ENCODE results near the gene TAS1R2. TPM values are rescaled to one million over a fixed set of nuclear protein-coding genes. Genes with fewer than 3 reads are reported as not detected.

Gene TAS1R2
- total and polyA plus RNA-seq, 5 donors from 2014 or later, result not detected

DNA sequence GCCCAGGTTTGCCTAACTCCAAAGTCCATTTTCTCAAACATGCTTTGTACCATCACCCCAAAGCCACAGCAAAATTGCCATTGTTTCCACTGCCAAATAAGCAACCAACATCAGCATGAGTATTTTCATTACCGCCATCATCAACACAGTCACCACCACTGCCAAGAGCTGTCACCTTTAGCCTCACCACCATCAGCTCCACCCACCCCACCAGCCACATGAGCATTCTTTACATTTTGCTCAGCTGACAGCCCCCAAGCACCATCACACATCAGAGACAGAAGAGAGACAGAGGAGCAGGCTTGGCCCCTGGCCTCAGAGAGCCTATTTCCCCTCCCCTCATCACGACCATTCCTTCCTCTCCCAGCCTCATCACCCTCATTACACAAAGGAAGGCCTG lies 42.7 kb downstream of the TAS1R2 start:
- no peaks in the 10 kb centered on the region for H3K36me3 ChIP-seq (ENCODE audit: control insufficient read depth, insufficient read depth, low read length)
- H3K9me3 ChIP-seq (ENCODE audit: control insufficient read depth in 2 of 2, low read length in 2 of 2), result no peaks in the 10 kb centered on the region
- no peaks in the 10 kb centered on the region for H3K9me3 Mint-ChIP-seq
- no peak overlapping the region for H3K27ac Mint-ChIP-seq
- H3K36me3 Mint-ChIP-seq, result no peaks in the 10 kb centered on the region
- no peaks in the 10 kb centered on the region for H3K4me1 Mint-ChIP-seq
- H3K4me1 ChIP-seq (ENCODE audit: control insufficient read depth, insufficient read depth, low read length, poor library complexity, severe bottlenecking), result no peaks in the 10 kb centered on the region
- peaks cover 39% of the 10 kb centered on the region for H3K27me3 Mint-ChIP-seq
- H3K4me3 Mint-ChIP-seq, result no peak overlapping the region
- no peaks in the 10 kb centered on the region for H3K27me3 ChIP-seq (ENCODE audit: control insufficient read depth, insufficient read depth, low read length)
- DNase-seq, result no peak
- no peak overlapping the region for H3K27ac ChIP-seq (ENCODE audit: insufficient read depth, low read length, poor library complexity, severe bottlenecking)
- H3K4me3 ChIP-seq (ENCODE audit: low read depth, low read length), result no peak overlapping the region
- ATAC-seq (ENCODE audit: low read depth in 2 of 2), result no peak

DNA sequence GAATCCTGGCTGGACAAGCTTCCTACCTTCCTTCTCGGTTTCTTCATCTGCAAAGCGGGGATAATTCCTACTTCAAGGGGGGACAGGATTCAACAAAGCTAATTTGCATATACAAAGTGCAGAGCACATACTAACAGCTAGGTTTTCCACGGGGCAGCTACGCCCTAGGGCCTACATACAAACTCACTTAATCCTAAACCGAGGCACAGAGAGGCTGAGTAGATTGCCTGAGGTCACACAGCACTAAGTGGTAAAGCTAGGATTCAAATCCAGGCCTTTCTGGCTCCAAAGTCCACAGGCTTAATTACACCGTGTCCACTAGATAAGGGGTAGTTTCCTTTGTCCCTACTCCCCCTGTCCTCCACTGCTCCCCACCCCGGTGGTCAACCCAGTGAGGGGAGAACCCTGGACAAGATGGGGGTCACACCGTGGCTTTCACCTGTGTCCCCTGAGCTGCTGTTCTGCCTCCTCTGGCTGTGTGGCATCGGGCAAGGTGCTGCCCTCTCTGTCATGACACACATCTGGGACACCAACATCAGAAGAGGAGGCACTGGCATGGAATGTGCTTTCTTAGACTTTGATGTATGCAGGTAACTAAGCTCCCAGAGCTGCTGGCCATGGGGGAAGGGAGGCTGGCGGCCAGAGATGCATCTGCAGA lies 44.5 kb downstream of the TAS1R2 start:
- H3K4me3 Mint-ChIP-seq, result no peak overlapping the region
- no peaks in the 10 kb centered on the region for H3K9me3 ChIP-seq (ENCODE audit: control insufficient read depth in 2 of 2, low read length in 2 of 2)
- H3K4me1 ChIP-seq (ENCODE audit: control insufficient read depth, insufficient read depth, low read length, poor library complexity, severe bottlenecking), result no peaks in the 10 kb centered on the region
- no peaks in the 10 kb centered on the region for H3K36me3 ChIP-seq (ENCODE audit: control insufficient read depth, insufficient read depth, low read length)
- no peak overlapping the region for H3K27ac Mint-ChIP-seq
- H3K9me3 Mint-ChIP-seq, result no peaks in the 10 kb centered on the region
- H3K36me3 Mint-ChIP-seq, result no peaks in the 10 kb centered on the region
- no peaks in the 10 kb centered on the region for H3K4me1 Mint-ChIP-seq
- ATAC-seq (ENCODE audit: low read depth in 2 of 2) (no peak), DNase-seq (no peak)
- H3K4me3 ChIP-seq (ENCODE audit: low read depth, low read length), result no peak overlapping the region
- no peak overlapping the region for H3K27ac ChIP-seq (ENCODE audit: insufficient read depth, low read length, poor library complexity, severe bottlenecking)
- H3K27me3 Mint-ChIP-seq, result peaks cover 48% of the 10 kb centered on the region
- no peaks in the 10 kb centered on the region for H3K27me3 ChIP-seq (ENCODE audit: control insufficient read depth, insufficient read depth, low read length)

DNA sequence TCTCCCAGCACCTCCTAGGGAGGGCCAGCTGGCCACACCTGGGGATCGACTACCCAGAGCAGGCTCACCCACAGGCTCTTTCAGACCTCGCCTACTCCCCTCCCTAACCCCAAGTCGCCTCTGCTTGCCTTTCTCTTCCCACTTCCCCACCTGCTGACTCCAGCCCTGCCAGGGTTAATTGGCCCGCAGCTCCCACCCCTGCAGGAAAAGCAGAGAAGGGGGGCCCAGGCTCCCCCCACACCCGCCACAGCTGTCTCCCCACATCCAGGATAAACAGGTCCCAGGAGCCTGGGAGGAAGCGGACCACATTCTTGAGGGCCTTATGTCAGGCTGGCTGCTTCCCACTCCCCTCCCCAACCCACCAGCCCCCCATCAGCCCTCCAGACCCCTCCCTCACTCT lies 45.0 kb downstream of the TAS1R2 start:
- Mint-ChIP-seq H3K4me3 (no peak overlapping the region), H3K4me1 (no peaks in the 10 kb centered on the region), H3K9me3 (no peaks in the 10 kb centered on the region), H3K27me3 (peaks cover 54% of the 10 kb centered on the region), H3K36me3 (no peaks in the 10 kb centered on the region), H3K27ac (no peak overlapping the region)
- ATAC-seq (ENCODE audit: low read depth in 2 of 2), result no peak
- Histone ChIP-seq H3K27me3 (ENCODE audit: control insufficient read depth, insufficient read depth, low read length) (peaks cover 4% of the 10 kb centered on the region), H3K36me3 (ENCODE audit: control insufficient read depth, insufficient read depth, low read length) (no peaks in the 10 kb centered on the region), H3K4me3 (ENCODE audit: low read depth, low read length) (no peak overlapping the region), H3K27ac (ENCODE audit: insufficient read depth, low read length, poor library complexity, severe bottlenecking) (no peak overlapping the region), H3K4me1 (ENCODE audit: control insufficient read depth, insufficient read depth, low read length, poor library complexity, severe bottlenecking) (no peaks in the 10 kb centered on the region), H3K9me3 (ENCODE audit: control insufficient read depth in 2 of 2, low read length in 2 of 2) (no peaks in the 10 kb centered on the region)
- no peak for DNase-seq

DNA sequence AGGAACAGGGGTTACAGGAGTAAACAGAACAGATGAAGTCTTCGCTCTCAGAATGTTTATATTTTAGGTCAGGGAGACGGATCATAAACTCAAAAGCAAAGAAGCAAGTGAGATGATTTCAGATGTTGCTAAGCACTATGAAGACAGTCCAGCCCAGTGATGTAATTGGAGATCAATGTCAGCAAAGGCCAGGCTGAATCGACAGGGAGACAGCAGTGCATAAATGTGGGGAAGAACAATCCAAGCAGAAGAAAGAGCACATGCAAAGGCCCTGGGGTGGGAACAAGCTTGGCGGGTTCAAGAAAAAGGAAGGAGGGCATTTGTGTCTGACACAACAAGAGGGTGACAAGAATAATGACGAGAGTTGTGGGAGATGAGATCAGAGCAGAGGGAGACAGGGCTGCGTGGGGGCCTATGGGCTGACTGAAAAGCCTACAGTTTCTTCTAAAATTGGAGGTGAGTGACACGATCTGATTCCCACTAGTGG lies 47.0 kb downstream of the TAS1R2 start:
- H3K4me3 ChIP-seq (ENCODE audit: low read depth, low read length), result no peak overlapping the region
- H3K9me3 Mint-ChIP-seq, result no peaks in the 10 kb centered on the region
- no peaks in the 10 kb centered on the region for H3K9me3 ChIP-seq (ENCODE audit: control insufficient read depth in 2 of 2, low read length in 2 of 2)
- no peak overlapping the region for H3K4me3 Mint-ChIP-seq
- ATAC-seq (ENCODE audit: low read depth in 2 of 2) (no peak), DNase-seq (no peak)
- H3K4me1 ChIP-seq (ENCODE audit: control insufficient read depth, insufficient read depth, low read length, poor library complexity, severe bottlenecking), result no peaks in the 10 kb centered on the region
- no peaks in the 10 kb centered on the region for H3K36me3 Mint-ChIP-seq
- H3K36me3 ChIP-seq (ENCODE audit: control insufficient read depth, insufficient read depth, low read length), result no peaks in the 10 kb centered on the region
- H3K27ac ChIP-seq (ENCODE audit: insufficient read depth, low read length, poor library complexity, severe bottlenecking), result no peak overlapping the region
- H3K27me3 Mint-ChIP-seq, result peaks cover 42% of the 10 kb centered on the region
- H3K4me1 Mint-ChIP-seq, result no peaks in the 10 kb centered on the region
- H3K27ac Mint-ChIP-seq, result no peak overlapping the region
- H3K27me3 ChIP-seq (ENCODE audit: control insufficient read depth, insufficient read depth, low read length), result peaks cover 9% of the 10 kb centered on the region

DNA sequence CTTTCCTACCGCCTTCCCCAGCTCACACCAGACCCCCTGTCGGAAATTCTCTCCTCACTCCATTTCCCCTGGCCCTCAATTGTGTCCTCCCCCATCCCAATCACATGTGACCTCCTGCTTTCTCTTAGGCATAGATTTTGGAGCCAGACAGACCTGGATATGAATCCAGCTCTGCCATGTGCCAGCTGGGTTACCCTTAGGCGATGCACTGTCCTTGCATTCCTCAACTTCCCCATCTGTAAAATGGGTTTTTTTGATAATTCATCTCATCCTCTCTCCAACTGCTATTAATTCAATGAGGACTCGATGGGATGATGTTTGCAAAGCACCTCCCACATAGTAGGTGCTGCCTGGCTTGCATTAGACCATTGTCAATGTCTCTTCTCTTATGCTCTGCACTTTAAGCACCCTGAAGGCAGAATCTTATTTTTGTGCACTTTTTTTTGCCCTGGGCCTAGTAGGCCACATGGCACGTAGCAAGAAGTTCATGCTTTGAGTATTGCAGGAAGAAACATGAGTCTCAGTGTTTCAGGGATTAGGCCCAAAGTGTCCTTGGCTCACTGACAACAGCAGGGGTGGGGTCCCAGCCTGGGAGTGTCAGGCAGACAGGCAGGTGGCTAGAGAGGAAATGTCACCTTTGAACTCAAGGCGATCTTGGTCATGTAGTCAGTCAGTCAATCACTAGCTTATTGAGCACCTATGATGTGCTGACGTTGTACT lies 47.6 kb downstream of the TAS1R2 start:
- H3K27ac Mint-ChIP-seq, result no peak overlapping the region
- H3K9me3 Mint-ChIP-seq, result no peaks in the 10 kb centered on the region
- Histone ChIP-seq H3K9me3 (ENCODE audit: control insufficient read depth in 2 of 2, low read length in 2 of 2) (no peaks in the 10 kb centered on the region), H3K4me1 (ENCODE audit: control insufficient read depth, insufficient read depth, low read length, poor library complexity, severe bottlenecking) (no peaks in the 10 kb centered on the region), H3K27me3 (ENCODE audit: control insufficient read depth, insufficient read depth, low read length) (peaks cover 9% of the 10 kb centered on the region), H3K27ac (ENCODE audit: insufficient read depth, low read length, poor library complexity, severe bottlenecking) (no peak overlapping the region), H3K4me3 (ENCODE audit: low read depth, low read length) (no peak overlapping the region), H3K36me3 (ENCODE audit: control insufficient read depth, insufficient read depth, low read length) (no peaks in the 10 kb centered on the region)
- ATAC-seq (ENCODE audit: low read depth in 2 of 2), result no peak
- H3K27me3 Mint-ChIP-seq, result peaks cover 36% of the 10 kb centered on the region
- no peak overlapping the region for H3K4me3 Mint-ChIP-seq
- H3K36me3 Mint-ChIP-seq, result no peaks in the 10 kb centered on the region
- no peaks in the 10 kb centered on the region for H3K4me1 Mint-ChIP-seq
- no peak for DNase-seq

DNA sequence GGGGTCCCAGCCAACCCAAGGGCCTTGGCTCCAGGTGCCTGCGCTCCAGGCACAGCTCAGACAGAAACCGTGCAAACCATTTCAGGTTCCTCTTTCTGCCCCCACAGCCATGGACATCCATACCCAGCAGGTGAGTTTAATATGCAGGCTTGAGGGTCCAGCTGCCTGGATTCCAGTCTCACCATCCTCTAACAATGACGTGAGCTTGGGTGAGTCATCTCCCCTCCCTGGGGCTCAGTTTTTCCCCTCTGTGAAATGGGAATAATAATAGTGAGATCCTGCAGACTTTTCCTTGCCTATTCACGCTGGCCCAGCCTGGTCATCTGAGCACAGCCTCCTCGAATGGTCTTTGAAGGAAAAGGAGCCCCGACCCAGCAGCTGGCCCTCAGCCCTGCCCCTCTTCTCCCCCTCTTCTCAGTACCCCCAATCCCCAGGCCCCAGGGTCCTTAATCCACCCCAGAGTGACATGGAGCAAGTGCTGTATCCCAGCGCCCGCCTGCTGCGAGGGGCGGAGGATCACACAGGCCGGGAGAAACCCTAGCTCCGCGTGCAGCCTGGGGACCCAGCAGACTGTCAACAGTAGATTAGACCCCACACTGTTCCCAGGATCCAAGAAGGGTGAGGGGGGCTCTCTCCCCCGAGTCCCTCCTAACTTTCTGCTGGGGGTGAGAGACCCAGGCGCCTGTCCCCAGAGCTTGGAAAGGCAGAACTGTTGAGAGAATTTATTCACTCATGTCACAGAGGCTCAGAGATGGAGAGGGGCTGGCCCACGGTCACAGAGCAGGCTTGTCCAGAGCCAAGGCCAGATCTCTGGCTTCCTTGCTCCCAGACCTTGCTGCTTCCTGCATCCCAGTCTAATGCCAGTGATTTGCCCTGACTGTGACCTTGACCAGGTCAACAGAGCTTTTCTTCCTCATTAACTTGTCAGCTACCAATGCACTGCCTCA lies 49.2 kb downstream of the TAS1R2 start:
- no peak overlapping the region for H3K27ac ChIP-seq (ENCODE audit: insufficient read depth, low read length, poor library complexity, severe bottlenecking)
- no peaks in the 10 kb centered on the region for H3K9me3 Mint-ChIP-seq
- H3K36me3 ChIP-seq (ENCODE audit: control insufficient read depth, insufficient read depth, low read length), result no peaks in the 10 kb centered on the region
- H3K27me3 Mint-ChIP-seq, result peaks cover 41% of the 10 kb centered on the region
- no peaks in the 10 kb centered on the region for H3K4me1 Mint-ChIP-seq
- H3K36me3 Mint-ChIP-seq, result no peaks in the 10 kb centered on the region
- H3K27me3 ChIP-seq (ENCODE audit: control insufficient read depth, insufficient read depth, low read length), result peaks cover 9% of the 10 kb centered on the region
- H3K27ac Mint-ChIP-seq, result no peak overlapping the region
- ATAC-seq (ENCODE audit: low read depth in 2 of 2) (no peak), DNase-seq (no peak)
- no peak overlapping the region for H3K4me3 Mint-ChIP-seq
- H3K9me3 ChIP-seq (ENCODE audit: control insufficient read depth in 2 of 2, low read length in 2 of 2), result no peaks in the 10 kb centered on the region
- H3K4me1 ChIP-seq (ENCODE audit: control insufficient read depth, insufficient read depth, low read length, poor library complexity, severe bottlenecking), result no peaks in the 10 kb centered on the region
- no peak overlapping the region for H3K4me3 ChIP-seq (ENCODE audit: low read depth, low read length)

DNA sequence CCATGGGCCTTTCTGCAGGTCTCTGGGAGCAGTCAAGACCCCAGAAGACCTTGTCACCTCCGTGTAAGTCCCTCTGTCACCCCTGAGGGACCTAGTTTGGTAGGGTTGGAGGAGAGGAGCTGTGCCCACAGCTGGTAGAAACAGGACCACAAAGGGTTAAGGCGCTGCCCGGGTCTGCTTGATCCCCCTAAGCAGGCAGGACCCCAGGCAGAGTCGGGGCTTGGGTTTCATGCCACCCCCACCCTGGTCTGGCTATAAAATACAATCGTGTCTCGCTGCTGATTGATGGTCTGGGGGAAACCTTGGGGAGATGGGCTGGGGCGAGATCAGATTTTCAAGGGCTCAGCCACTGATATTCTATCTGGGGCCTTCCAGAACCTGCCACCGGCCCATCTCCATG lies 50.9 kb downstream of the TAS1R2 start:
- H3K4me1 ChIP-seq (ENCODE audit: control insufficient read depth, insufficient read depth, low read length, poor library complexity, severe bottlenecking), result no peaks in the 10 kb centered on the region
- peaks cover 9% of the 10 kb centered on the region for H3K27me3 ChIP-seq (ENCODE audit: control insufficient read depth, insufficient read depth, low read length)
- Mint-ChIP-seq H3K27me3 (peaks cover 42% of the 10 kb centered on the region), H3K27ac (no peak overlapping the region), H3K9me3 (peaks cover 0 to under 1% (median 0%) of the 10 kb centered on the region in 7 donors), H3K4me1 (no peaks in the 10 kb centered on the region), H3K36me3 (no peaks in the 10 kb centered on the region), H3K4me3 (no peak overlapping the region)
- no peak overlapping the region for H3K27ac ChIP-seq (ENCODE audit: insufficient read depth, low read length, poor library complexity, severe bottlenecking)
- no peaks in the 10 kb centered on the region for H3K9me3 ChIP-seq (ENCODE audit: control insufficient read depth in 2 of 2, low read length in 2 of 2)
- no peak for DNase-seq
- ATAC-seq (ENCODE audit: low read depth in 2 of 2), result no peak
- H3K4me3 ChIP-seq (ENCODE audit: low read depth, low read length), result no peak overlapping the region
- no peaks in the 10 kb centered on the region for H3K36me3 ChIP-seq (ENCODE audit: control insufficient read depth, insufficient read depth, low read length)

Data from CD4-positive, CD25-positive, alpha-beta regulatory T cell (primary cell).